Naive thymus-derived CD4-positive, alpha-beta T cell (primary cell): ENCODE results near the gene RPS27. TPM values are rescaled to one million over a fixed set of nuclear protein-coding genes. Genes with fewer than 3 reads are reported as not detected.

ENCODE experiments used
- ATAC-seq: fragments of 150-1000 bp; cut with Tn5 transposase; 2 replicates; pipeline ENCODE4 v1.10.0; 2021; ENCODE audit warnings: mild to moderate bottlenecking, moderate library complexity
- CTCF ChIA-PET: fragments of 350-600 bp; sonication (Branson Sonifier 250); formaldehyde crosslinking; loops from one replicate; lab custom pipeline; 2021; ENCODE audit warnings: antibody characterized with exemption; lab: Charles Lee
- POLR2A ChIA-PET: fragments of 350-600 bp; sonication (Branson Sonifier 250); formaldehyde crosslinking; loops from one replicate; lab custom pipeline; 2021; ENCODE audit warnings: antibody characterized with exemption, inconsistent platforms; lab: Charles Lee
- DNase-seq, 9 donors: peaks; one replicate each; pipeline versions ENCODE4 v3.0.0 to v3.0.0-alpha.2; 2020 to 2022; ENCODE audit warnings: mixed read lengths in 1 of 9
- H3K27ac ChIP-seq: one replicate; pipeline ENCODE4 v1.7.0; 2013; ENCODE audit warnings: mild to moderate bottlenecking, low read depth, low read length, moderate library complexity
- H3K27me3 ChIP-seq, 2 donors: one replicate each; pipeline ENCODE4 v1.7.0; 2013; ENCODE audit warnings: low read length in 2 of 2, mild to moderate bottlenecking in 2 of 2, moderate library complexity in 2 of 2; ENCODE audit not compliant: control insufficient read depth in 2 of 2, insufficient read depth in 2 of 2
- H3K36me3 ChIP-seq, 3 experiments: 1 replicate in 2 of 3; 2 replicates in 1 of 3; pipeline ENCODE4 v1.7.0; 2013; ENCODE audit warnings: low read length in 3 of 3, mild to moderate bottlenecking in 3 of 3, moderate library complexity in 1 of 3; ENCODE audit not compliant: insufficient read depth in 3 of 3, control insufficient read depth in 2 of 3
- H3K4me1 ChIP-seq, 2 donors: one replicate each; pipeline ENCODE4 v1.7.0; 2013; ENCODE audit warnings: low read length in 2 of 2, mild to moderate bottlenecking in 2 of 2, moderate library complexity in 1 of 2; ENCODE audit not compliant: control insufficient read depth in 2 of 2, insufficient read depth in 2 of 2
- H3K4me3 ChIP-seq: 2 replicates; pipeline ENCODE4 v1.7.0; 2013; ENCODE audit warnings: mild to moderate bottlenecking, low read length
- H3K9me3 ChIP-seq, 3 experiments: 1 replicate in 2 of 3; 2 replicates in 1 of 3; pipeline ENCODE4 v1.7.0; 2013; ENCODE audit warnings: low read length in 3 of 3; ENCODE audit not compliant: control insufficient read depth in 2 of 3
- H3K27ac Mint-ChIP-seq, 9 donors: one replicate each; pipeline ENCODE4 v1.8.0; 2020 to 2022; ENCODE audit warnings: mixed read lengths in 9 of 9, mild to moderate bottlenecking in 8 of 9, moderate library complexity in 5 of 9, inconsistent platforms in 2 of 9
- H3K27me3 Mint-ChIP-seq, 5 donors: one replicate each; pipeline ENCODE4 v1.8.0; 2021 to 2022; ENCODE audit warnings: mixed read lengths in 5 of 5, mild to moderate bottlenecking in 1 of 5
- H3K36me3 Mint-ChIP-seq, 5 donors: one replicate each; pipeline ENCODE4 v1.8.0; 2020 to 2022; ENCODE audit warnings: mixed read lengths in 5 of 5, mild to moderate bottlenecking in 3 of 5, inconsistent platforms in 1 of 5
- H3K4me1 Mint-ChIP-seq, 7 donors: one replicate each; pipeline ENCODE4 v1.8.0; 2020 to 2022; ENCODE audit warnings: mixed read lengths in 7 of 7, mild to moderate bottlenecking in 3 of 7, inconsistent platforms in 1 of 7
- H3K4me3 Mint-ChIP-seq, 10 donors: one replicate each; pipeline ENCODE4 v1.8.0; 2020 to 2022; ENCODE audit warnings: mild to moderate bottlenecking in 10 of 10, mixed read lengths in 10 of 10, moderate library complexity in 6 of 10, inconsistent platforms in 2 of 10
- H3K9me3 Mint-ChIP-seq, 11 donors: one replicate each; pipeline ENCODE4 v1.8.0; 2020 to 2022; ENCODE audit warnings: mixed read lengths in 11 of 11, mild to moderate bottlenecking in 4 of 11, inconsistent platforms in 1 of 11, moderate library complexity in 1 of 11
- intact Hi-C, 2 donors: fragments of 100-400 bp; cut with micrococcal nuclease; formaldehyde crosslinking; loops; one replicate each; pipeline ENCODE4 v1.15.1; 2023
- polyA plus RNA-seq, 2 donors: library from polyadenylated mRNA; unstranded; fragments of 300-500 nt; fragmentation: Illumina TruSeq; gene quantifications; one replicate each; pipeline ENCODE4 v1.2.3, GENCODE V29; 2021
- total RNA-seq, 6 experiments: library from RNA in 5 of 6; stranded (reverse) in 5 of 6; gene quantifications; 1 replicate in 5 of 6; 2 replicates in 1 of 6; pipeline ENCODE4 v1.2.3 and lab custom pipeline; 2021 to 2026

The RPS27 gene
- total and polyA plus RNA-seq, 7 experiments from 2014 or later, result 2,313 to 29,571 (median 7,996) TPM

GRCh38 chr1:153944827-153945117 lies 45.8 kb upstream of the RPS27 start:
- H3K4me1 Mint-ChIP-seq, result peaks cover 20 to 49% (median 41%) of the 10 kb centered on the region in 7 donors
- Histone ChIP-seq H3K4me3 (peak overlapping the region; percentile 94), H3K9me3 (no peaks in the 10 kb centered on the region), H3K27me3 (no peaks in the 10 kb centered on the region), H3K27ac (peak overlapping the region; percentile 89), H3K4me1 (peaks cover 23 to 25% of the 10 kb centered on the region in 2 donors), H3K36me3 (peaks cover 6 to 66% (median 21%) of the 10 kb centered on the region in 3 experiments)
- no peaks in the 10 kb centered on the region for H3K27me3 Mint-ChIP-seq
- intact Hi-C loops, result loop anchor here (1.0 kb wide), 7 partner anchors 19 to 147 kb away; partner anchors contain the start of genes CREB3L4 (in 1 of the 2), RAB13 (in 1 of the 2), RPS27 (in 1 of the 2) and SLC39A1 (in 1 of the 2)
- H3K36me3 Mint-ChIP-seq, result peaks cover 7 to 36% (median 9%) of the 10 kb centered on the region in 5 donors
- ATAC-seq (no peak), DNase-seq (no peak)
- H3K27ac Mint-ChIP-seq, result peak overlapping the region; percentile 90 to 98 (median 96)
- ChIA-PET POLR2A (interaction anchor here (0.7 to 7.3 kb wide), 21 partner anchors 9 to 390 kb away, joined by 3 to 159 read pairs (median 6); partner anchors contain the start of genes CREB3L4, CRTC2, GATAD2B and JTB), CTCF (interaction anchor here (0.6 to 3.6 kb wide), 10 partner anchors 12 to 206 kb away, joined by 3 to 36 read pairs (median 6); partner anchors contain the start of genes CREB3L4, CRTC2, JTB and RAB13)
- peak overlapping the region; percentile 93 to 99 (median 96) for H3K4me3 Mint-ChIP-seq
- peaks cover 0 to 6% (median 0%) of the 10 kb centered on the region in 11 donors for H3K9me3 Mint-ChIP-seq

DNA sequence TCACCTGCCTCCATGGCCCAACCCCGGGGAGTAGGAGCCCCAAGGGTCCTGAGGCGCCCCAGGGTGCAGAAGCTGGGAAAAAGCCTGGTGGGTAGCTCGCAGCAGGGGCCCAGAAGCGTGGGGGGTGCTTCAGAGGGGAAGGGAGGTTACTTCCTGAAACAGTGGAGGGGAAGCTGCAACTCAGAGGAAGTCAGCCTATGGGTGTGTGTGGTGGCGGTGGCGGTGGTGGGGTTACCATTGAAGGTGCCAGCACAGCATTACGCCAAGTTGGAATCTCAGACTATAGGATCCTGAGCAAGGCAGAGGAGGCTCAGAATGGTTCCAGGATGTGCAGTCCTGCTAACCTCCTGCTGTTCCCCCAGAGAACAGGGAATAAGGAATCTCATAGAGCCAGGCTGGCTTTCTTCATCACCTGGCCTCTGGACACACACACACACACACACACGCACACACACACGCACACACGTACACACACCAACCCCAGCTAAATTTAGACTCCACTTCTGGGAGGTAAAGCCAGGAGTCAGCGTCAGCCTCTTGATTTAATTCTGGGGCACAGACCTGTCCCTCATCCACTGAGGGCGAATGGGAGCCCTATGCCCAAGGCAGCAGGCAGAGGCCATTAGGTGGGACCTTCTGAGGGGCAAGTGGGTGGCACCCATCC lies 45.3 kb upstream of the RPS27 start:
- H3K4me1 Mint-ChIP-seq, result peaks cover 21 to 46% (median 40%) of the 10 kb centered on the region in 7 donors
- H3K4me3 ChIP-seq, result peak overlapping the region; percentile 94
- H3K27me3 Mint-ChIP-seq, result no peaks in the 10 kb centered on the region
- peak; percentile 58 to 88 (median 85) for DNase-seq
- POLR2A ChIA-PET, result interaction anchor here (0.5 to 7.3 kb wide), 26 partner anchors 8 to 390 kb away, joined by 3 to 159 read pairs (median 5); partner anchors contain the start of genes CREB3L4, CRTC2, GATAD2B and JTB
- peak overlapping the region; percentile 89 for H3K27ac ChIP-seq
- peaks cover 8 to 66% (median 25%) of the 10 kb centered on the region in 3 experiments for H3K36me3 ChIP-seq
- H3K9me3 Mint-ChIP-seq, result peaks cover 0 to 6% (median 0%) of the 10 kb centered on the region in 11 donors
- peak overlapping the region; percentile 93 to 99 (median 96) for H3K4me3 Mint-ChIP-seq
- peaks cover 23 to 25% of the 10 kb centered on the region in 2 donors for H3K4me1 ChIP-seq
- peaks cover 4 to 35% (median 11%) of the 10 kb centered on the region in 5 donors for H3K36me3 Mint-ChIP-seq
- peak overlapping the region; percentile 90 to 98 (median 96) for H3K27ac Mint-ChIP-seq
- CTCF ChIA-PET, result interaction anchor here (0.6 to 3.6 kb wide), 10 partner anchors 11 to 207 kb away, joined by 3 to 36 read pairs (median 7); partner anchors contain the start of genes CREB3L4, CRTC2, RAB13 and SLC39A1
- peak; percentile 77 for ATAC-seq
- no peaks in the 10 kb centered on the region for H3K9me3 ChIP-seq
- intact Hi-C loops, result loop anchor here (1.0 kb wide), 7 partner anchors 18 to 148 kb away; partner anchors contain the start of genes CREB3L4 (in 1 of the 2), RAB13 (in 1 of the 2), RPS27 (in 1 of the 2) and SLC39A1 (in 1 of the 2)
- H3K27me3 ChIP-seq, result no peaks in the 10 kb centered on the region

GRCh38 chr1:153945795-153946621 lies 44.6 kb upstream of the RPS27 start:
- Histone ChIP-seq H3K9me3 (no peaks in the 10 kb centered on the region), H3K4me3 (peak overlapping the region; percentile 94), H3K36me3 (peaks cover 15 to 66% (median 31%) of the 10 kb centered on the region in 3 experiments), H3K27me3 (no peaks in the 10 kb centered on the region), H3K4me1 (peaks cover 23 to 25% of the 10 kb centered on the region in 2 donors), H3K27ac (peak overlapping the region; percentile 89)
- ATAC-seq (peak; percentile 74), DNase-seq (peak; percentile 56 to 77 (median 66))
- intact Hi-C loops, result loop anchor here (1.0 to 2.0 kb wide), 11 partner anchors 11 to 149 kb away; partner anchors contain the start of genes CREB3L4 (in 1 of the 2), CRTC2 (in 1 of the 2), JTB (in 1 of the 2) and RAB13 (in 1 of the 2)
- Mint-ChIP-seq H3K27me3 (no peaks in the 10 kb centered on the region), H3K4me3 (peak overlapping the region; percentile 93 to 99 (median 96)), H3K4me1 (peaks cover 20 to 48% (median 43%) of the 10 kb centered on the region in 7 donors), H3K9me3 (peaks cover 0 to 6% (median 0%) of the 10 kb centered on the region in 11 donors), H3K36me3 (peaks cover 0 to 37% (median 18%) of the 10 kb centered on the region in 5 donors), H3K27ac (peak overlapping the region; percentile 90 to 98 (median 96))
- ChIA-PET POLR2A (interaction anchor here (0.5 to 7.3 kb wide), 23 partner anchors 9 to 389 kb away, joined by 3 to 159 read pairs (median 4); partner anchors contain the start of genes CREB3L4, CRTC2, GATAD2B and JTB), CTCF (interaction anchor here (0.7 to 3.6 kb wide), 15 partner anchors 9 to 150 kb away, joined by 3 to 36 read pairs (median 5); partner anchors contain the start of genes CREB3L4, CRTC2, GATAD2B and JTB)

- peaks cover 0 to 33% (median 19%) of the 10 kb centered on the region in 5 donors for H3K36me3 Mint-ChIP-seq
- ATAC-seq (peak; percentile 75), DNase-seq (peak; percentile 55 to 85 (median 68))
- H3K36me3 ChIP-seq, result peaks cover 19 to 66% (median 33%) of the 10 kb centered on the region in 3 experiments
- intact Hi-C loops, result loop anchor here (1.0 to 2.0 kb wide), 6 partner anchors 11 to 149 kb away; partner anchors contain the start of genes CRTC2 (in 1 of the 2) and JTB (in 1 of the 2)
- POLR2A ChIA-PET, result interaction anchor here (0.6 to 7.3 kb wide), 17 partner anchors 9 to 321 kb away, joined by 3 to 159 read pairs (median 8); partner anchors contain the start of genes CREB3L4, CRTC2, GATAD2B and JTB
- peaks cover 20 to 44% (median 39%) of the 10 kb centered on the region in 7 donors for H3K4me1 Mint-ChIP-seq
- no peaks in the 10 kb centered on the region for H3K9me3 ChIP-seq
- no peaks in the 10 kb centered on the region for H3K27me3 Mint-ChIP-seq
- peaks cover 0 to 6% (median 0%) of the 10 kb centered on the region in 11 donors for H3K9me3 Mint-ChIP-seq
- H3K4me3 Mint-ChIP-seq, result peak within 1 kb of the TSS; percentile 93 to 99 (median 96)
- H3K27ac Mint-ChIP-seq, result peak within 1 kb of the TSS; percentile 90 to 98 (median 96)
- H3K4me1 ChIP-seq, result peaks cover 23 to 25% of the 10 kb centered on the region in 2 donors
- CTCF ChIA-PET, result interaction anchor here (0.7 to 3.6 kb wide), 13 partner anchors 10 to 150 kb away, joined by 3 to 36 read pairs (median 5); partner anchors contain the start of genes CREB3L4, CRTC2, GATAD2B and JTB
- peak within 1 kb of the TSS; percentile 94 for H3K4me3 ChIP-seq
- H3K27me3 ChIP-seq, result no peaks in the 10 kb centered on the region
- H3K27ac ChIP-seq, result peak within 1 kb of the TSS; percentile 89
These were observed 43.8 kb upstream of the RPS27 start, which contains the start of gene DENND4B for GRCh38 chr1:153946622-153947241. DENND4B (minus strand) TSS chr1:153946718; CDS start chr1:153944374, 2,344 bp downstream.

GRCh38 chr1:153951183-153951582 lies 39.4 kb upstream of the RPS27 start:
- POLR2A ChIA-PET, result no interaction called here
- Mint-ChIP-seq H3K27ac (peak overlapping the region in 8 of 9 donors; percentile 2 to 89 (median 66)), H3K27me3 (no peaks in the 10 kb centered on the region), H3K9me3 (no peaks in the 10 kb centered on the region), H3K36me3 (peaks cover 0 to 36% (median 20%) of the 10 kb centered on the region in 5 donors), H3K4me1 (peaks cover 19 to 45% (median 32%) of the 10 kb centered on the region in 7 donors), H3K4me3 (peak overlapping the region in 1 of 10 donors; percentile 41)
- peaks cover 17 to 28% of the 10 kb centered on the region in 2 donors for H3K4me1 ChIP-seq
- DNase-seq (no peak), ATAC-seq (no peak)
- intact Hi-C loops, result no loop called here
- peaks cover 27 to 72% (median 41%) of the 10 kb centered on the region in 3 experiments for H3K36me3 ChIP-seq
- CTCF ChIA-PET, result no interaction called here
- H3K4me3 ChIP-seq, result no peak overlapping the region
- no peaks in the 10 kb centered on the region for H3K27me3 ChIP-seq
- H3K9me3 ChIP-seq, result no peaks in the 10 kb centered on the region
- H3K27ac ChIP-seq, result no peak overlapping the region
